ENCODE data around the gene PDGFD.
A peak's percentile ranks its signal among the peaks of the same experiment; 100 is the strongest.

Gene PDGFD

GRCh38 chr11:104164028-104164520 is at the start of gene PDGFD:
Gene PDGFD (minus strand): TSS chr11:104164147.
- H3K4me3 ChIP-seq (replicated peaks in 1 of 2; ENCODE audit: low read depth in 2 of 2, low read length in 2 of 2): peak within 1 kb of the TSS; percentile 53 to 72
- peak; percentile 64 to 91 for DNase-seq (ENCODE audit: low read depth in 2 of 2)
- peak; percentile 39 for TF ChIP-seq CTCF (IDR thresholded peaks at IDR 0.05; ENCODE audit: low read depth, low read length)

- TF ChIP-seq CTCF (IDR thresholded peaks at IDR 0.05; ENCODE audit: low read depth, low read length): no peak
- H3K4me3 ChIP-seq (replicated peaks in 1 of 2; ENCODE audit: low read depth in 2 of 2, low read length in 2 of 2): no peak overlapping the region
- no peak for DNase-seq (ENCODE audit: low read depth in 2 of 2)
Measured at GRCh38 chr11:104206936-104207335, 43.0 kb upstream of the PDGFD start.

- DNase-seq (ENCODE audit: low read depth in 2 of 2): no peak
- no peak for TF ChIP-seq CTCF (IDR thresholded peaks at IDR 0.05; ENCODE audit: low read depth, low read length)
- H3K4me3 ChIP-seq (replicated peaks in 1 of 2; ENCODE audit: low read depth in 2 of 2, low read length in 2 of 2): no peak overlapping the region
Measured at GRCh38 chr11:104205838-104206237, 41.9 kb upstream of the PDGFD start.

- H3K4me3 ChIP-seq (replicated peaks in 1 of 2; ENCODE audit: low read depth in 2 of 2, low read length in 2 of 2): no peak overlapping the region
- TF ChIP-seq CTCF (IDR thresholded peaks at IDR 0.05; ENCODE audit: low read depth, low read length): no peak
- DNase-seq (ENCODE audit: low read depth in 2 of 2): no peak
Measured at GRCh38 chr11:104200688-104201087, 36.7 kb upstream of the PDGFD start.

GRCh38 chr11:104199053-104199452 is 35.1 kb upstream of the PDGFD start:
- TF ChIP-seq CTCF (IDR thresholded peaks at IDR 0.05; ENCODE audit: low read depth, low read length): no peak
- H3K4me3 ChIP-seq (replicated peaks in 1 of 2; ENCODE audit: low read depth in 2 of 2, low read length in 2 of 2): no peak overlapping the region
- DNase-seq (ENCODE audit: low read depth in 2 of 2): no peak

- peak; percentile 9 to 23 for DNase-seq (ENCODE audit: low read depth in 2 of 2)
- no peak for TF ChIP-seq CTCF (IDR thresholded peaks at IDR 0.05; ENCODE audit: low read depth, low read length)
- no peak overlapping the region for H3K4me3 ChIP-seq (replicated peaks in 1 of 2; ENCODE audit: low read depth in 2 of 2, low read length in 2 of 2)
Measured at GRCh38 chr11:104198576-104198975, 34.6 kb upstream of the PDGFD start.

GRCh38 chr11:104191124-104191523 is 27.2 kb upstream of the PDGFD start:
- no peak for TF ChIP-seq CTCF (IDR thresholded peaks at IDR 0.05; ENCODE audit: low read depth, low read length)
- H3K4me3 ChIP-seq (replicated peaks in 1 of 2; ENCODE audit: low read depth in 2 of 2, low read length in 2 of 2): no peak overlapping the region
- DNase-seq (ENCODE audit: low read depth in 2 of 2): peak; percentile 8 to 26

Data from cardiac fibroblast (primary cell).